GM18498 (cell line): Measurements from ENCODE around the gene PDCD6IP.
A peak's percentile ranks its signal among the peaks of the same experiment; 100 is the strongest.
"Not testable (repeated sequence)": the region's sequence is repeated elsewhere in the genome, so short reads cannot be mapped to it uniquely, and the experiment has no call there.

Experiments
- ATAC-seq: cut with Tn5 transposase; IDR thresholded peaks from one replicate; pipeline ENCODE4 v1.9.1; 2021; ENCODE audit warnings: mild to moderate bottlenecking, moderate library complexity; ENCODE audit not compliant: unreplicated experiment

PDCD6IP gene

DNA sequence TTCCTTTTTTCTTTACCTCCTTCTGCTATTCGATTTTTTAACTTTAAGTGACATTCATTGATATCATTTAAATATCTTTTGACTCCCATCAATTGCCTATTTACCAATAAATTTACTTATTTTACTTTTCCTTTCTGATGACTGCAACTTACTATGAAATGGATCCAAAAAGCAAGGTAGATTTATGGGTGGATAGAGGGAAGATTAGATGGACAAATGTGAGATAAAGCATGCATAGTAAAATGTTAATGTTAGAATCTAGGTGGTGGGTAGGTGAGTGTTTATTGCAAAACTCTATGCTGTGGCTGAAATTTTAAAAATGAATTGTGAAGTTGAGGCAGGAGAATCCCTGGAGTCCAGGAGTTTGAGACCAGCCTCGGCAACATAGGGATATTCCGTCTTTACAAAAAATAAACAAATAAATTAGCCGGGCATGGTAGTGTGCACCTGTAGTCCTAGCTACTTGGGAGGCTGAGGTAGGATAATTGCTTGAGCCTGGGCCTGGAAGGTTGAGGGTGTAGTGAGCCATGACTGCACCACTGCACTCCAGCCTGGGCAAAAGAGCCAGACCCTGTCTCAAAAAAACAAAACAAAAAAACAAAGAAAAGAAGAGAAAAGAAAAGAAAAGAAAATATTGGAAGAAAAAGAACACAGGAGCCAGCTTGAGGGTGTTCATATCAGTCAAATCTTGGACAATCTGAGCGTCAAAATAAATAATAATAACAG, 6.1 kb upstream of the PDCD6IP start:
- ATAC-seq = no peak

DNA sequence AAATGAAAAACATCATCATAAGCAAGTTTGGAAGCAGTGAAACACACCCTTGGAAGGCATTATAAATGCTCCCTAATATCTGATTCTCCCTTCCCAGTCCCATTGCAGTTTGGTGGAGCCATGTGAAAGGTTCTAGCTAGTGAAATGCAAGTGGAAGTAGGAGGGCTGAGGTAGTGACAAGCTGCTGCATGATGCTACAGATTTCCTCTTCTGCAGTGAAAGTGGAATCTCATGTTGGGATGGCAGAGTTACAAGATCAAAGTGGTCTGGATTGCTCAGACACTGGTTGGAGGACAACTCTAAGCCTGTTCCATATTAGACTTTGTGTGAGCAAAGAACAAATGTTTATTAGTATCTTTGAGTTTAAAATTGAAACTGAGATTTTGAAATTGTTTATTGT, 3.3 kb upstream of the PDCD6IP start:
- ATAC-seq = no peak

DNA sequence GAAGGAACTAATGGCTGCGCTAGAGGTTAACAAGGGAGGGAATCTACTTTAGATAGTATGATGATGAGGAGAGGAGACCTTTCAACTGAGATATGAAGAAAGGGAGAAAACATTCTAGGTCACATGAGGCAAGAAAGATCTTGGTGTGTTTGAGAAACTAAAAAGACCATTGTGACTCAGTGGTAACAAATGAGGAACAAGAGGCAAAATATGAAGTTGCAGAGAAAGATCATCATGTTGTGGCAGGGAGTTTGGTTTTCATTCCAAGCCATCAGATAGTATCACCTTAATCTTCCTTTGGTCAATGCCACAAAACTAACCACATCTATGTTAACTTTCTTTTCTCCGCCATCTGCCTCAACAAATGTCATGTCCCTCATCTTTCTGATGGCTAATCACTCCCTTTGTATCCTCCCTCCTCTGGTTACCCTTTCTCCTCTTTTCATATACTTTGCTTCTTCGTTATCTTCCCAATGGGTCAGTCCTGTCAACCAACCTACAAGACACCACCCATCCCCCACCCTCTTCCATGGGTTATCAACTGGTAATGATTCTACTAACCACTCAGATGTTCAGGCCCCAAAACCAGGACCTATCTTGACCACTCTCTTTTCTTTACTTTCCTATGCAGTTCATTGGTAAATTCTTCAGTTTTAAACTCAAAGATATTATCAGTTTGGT, 2.4 kb upstream of the PDCD6IP start:
- no peak for ATAC-seq

DNA sequence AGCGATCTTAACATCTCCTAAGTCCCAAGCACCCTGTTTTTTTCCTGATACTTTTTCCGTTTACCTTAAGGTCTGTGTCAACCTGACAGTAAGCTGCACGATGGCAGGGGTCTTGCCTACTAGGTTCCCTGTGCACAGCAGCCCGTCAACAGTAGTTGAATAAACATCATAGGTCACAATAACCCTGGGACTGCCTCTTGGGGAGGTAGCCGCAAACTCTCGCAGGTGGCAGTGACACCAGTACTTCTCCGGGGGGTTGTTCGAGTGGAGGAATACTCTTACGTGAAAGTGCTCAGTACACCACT, 365 bp upstream of the PDCD6IP start:
- peak; percentile 55 for ATAC-seq

DNA sequence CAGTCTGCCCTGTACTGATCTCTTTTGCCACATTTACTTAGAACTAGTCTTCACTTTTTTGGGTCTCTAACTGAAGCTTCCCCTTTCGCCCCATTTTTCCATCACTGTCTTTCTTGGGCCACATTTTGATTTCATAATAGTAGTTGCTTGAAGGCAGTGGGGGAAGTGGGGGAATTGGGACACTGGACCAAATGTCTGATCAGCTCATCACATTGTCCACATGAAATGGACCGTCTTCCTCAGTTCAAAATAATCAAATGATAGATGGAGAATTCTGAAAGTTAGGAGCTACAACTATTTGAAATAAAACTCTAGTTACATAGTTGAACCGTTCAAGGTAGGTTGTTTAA, 747 bp downstream of the PDCD6IP start:
- no peak for ATAC-seq

DNA sequence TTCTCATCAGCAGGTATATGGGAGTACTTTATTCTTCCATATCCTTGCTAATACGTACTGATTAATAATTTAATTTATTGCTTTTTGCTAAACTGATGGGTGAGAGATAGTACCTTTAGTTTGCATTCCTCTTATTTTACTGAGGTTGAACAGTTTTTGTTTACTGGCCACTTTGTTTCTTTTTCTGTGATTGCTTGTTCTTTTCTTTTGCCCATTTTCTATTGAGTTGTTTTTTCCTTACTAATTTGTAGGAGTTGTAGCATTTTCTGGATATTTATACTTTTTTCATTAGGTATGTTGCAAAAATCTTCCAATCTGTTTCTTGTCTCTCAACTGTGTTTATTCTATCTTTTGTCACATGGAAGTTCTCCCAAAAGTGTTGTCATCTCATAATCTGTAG, 4.8 kb downstream of the PDCD6IP start:
- ATAC-seq = no peak

DNA sequence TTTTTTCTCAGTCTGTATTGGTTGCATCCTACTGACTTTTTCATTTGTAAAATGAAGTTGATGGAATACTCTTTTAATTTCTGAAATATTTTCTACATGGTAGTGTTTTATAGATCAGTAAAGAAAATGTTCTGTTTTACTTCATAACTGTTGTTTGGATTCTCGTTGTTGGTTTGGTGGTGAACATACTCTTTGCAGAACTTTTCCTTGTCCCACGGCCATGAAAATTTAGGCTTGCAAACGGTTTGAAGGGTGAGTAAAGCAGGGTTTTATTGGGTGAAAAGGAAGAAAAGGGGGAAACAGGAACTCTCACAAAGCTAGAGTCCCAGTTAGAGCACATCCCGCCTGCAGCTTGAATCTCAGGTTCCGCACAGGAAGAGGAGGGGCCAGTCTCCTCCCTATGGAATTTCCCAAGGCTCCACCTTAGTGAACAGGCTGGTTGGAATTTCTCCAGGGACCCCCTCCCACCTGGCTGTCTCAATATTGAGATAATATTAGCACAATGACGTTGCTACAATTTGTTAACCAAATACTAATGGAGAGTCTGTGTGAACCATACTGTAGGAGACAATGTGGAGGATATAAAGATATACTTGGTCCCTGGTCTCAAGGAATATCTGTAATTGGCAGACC, 5.6 kb downstream of the PDCD6IP start:
- no peak for ATAC-seq

DNA sequence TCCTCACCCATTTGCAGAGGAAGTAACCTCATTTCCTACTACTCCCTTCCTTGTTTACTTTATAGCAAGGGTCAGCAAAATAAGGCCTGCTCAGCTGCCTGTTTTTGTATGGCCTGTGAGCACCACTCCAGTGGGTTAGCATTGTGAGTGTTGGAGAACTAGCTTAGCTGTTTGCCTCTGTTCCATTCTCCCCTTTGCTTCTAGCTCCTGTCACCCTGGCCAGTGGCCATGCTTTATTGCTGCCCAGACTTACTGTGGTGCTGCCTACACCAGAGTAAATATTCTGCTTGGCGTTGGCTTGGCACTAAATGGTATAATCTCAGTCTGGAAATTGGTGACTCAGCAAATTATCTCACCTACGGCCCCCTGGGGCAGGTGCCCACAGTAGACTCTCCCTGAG, 8.8 kb downstream of the PDCD6IP start:
- no peak for ATAC-seq

DNA sequence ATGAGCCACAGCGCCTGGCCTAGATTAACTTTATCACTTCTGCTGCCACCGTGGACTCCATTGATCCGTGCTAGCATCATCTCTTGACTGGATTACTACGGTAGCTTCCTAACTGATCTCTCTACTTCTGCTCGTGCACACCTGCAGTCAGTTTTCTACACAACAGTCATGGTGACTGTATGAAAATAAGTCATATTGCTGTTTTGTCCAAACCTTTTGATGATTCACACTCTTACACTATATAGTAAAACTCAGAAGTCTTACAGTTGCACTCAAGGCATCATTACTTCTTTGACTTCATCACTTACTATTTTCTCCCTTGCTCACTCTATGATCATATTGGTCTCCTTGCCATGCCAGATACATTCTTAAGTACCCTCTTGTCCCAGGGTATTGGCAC, 10.1 kb downstream of the PDCD6IP start:
- ATAC-seq = no peak

DNA sequence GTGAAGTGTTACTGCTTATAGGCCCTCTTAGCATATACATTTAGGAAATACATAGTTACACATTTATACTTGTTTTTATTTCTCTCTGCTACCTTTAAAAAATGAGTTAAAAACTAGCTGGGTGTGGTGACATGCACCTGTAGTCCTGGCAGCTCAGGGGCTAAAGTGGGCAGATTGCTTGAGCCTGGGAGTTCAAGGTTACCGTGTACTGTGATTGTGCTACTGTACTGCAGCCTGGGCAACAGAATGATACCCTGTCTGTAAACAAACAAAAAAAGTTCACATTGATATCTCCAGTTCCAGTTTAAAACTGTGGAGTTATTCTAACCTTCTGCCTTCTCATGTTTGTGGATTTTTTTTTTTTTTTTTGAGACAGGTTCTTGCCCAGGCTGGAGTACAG, 12.1 kb downstream of the PDCD6IP start:
- no peak for ATAC-seq

DNA sequence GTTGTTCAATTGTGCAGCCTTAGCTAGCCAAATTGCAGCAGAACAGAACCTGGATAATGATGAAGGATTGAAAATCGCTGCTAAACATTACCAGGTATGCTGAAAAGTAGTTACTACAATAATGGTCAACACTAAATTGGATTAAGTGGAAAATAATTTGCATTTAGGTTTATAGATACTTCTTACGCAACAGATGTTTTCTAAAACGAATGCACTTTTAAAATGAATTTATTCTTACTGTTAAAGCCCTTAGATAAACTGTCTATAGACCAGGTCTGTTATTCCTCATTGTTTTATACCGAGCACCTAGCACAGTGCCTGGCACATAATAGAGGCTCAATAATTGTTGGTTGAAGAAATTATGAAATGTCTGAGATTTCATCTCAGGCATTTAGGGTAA, 23.6 kb downstream of the PDCD6IP start:
- no peak for ATAC-seq

DNA sequence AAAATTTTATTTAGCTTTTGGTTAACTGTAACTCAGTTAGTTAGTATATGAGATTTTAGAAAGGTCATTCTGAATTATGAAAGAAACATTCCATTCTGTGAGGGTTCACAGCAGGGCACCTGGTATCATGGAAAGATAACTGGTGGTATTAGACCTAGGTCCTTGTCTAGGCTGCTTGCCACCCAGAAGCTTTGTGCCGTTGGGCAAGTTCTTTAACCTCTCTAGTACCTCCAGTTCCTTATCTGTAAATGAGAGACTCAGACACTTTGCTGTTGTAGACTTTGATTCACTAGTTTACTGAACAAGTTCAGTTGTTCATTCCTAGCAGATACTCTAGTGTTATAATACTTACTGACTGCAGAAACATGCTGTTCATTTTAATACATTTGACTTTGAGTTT, 25.4 kb downstream of the PDCD6IP start:
- no peak for ATAC-seq

DNA sequence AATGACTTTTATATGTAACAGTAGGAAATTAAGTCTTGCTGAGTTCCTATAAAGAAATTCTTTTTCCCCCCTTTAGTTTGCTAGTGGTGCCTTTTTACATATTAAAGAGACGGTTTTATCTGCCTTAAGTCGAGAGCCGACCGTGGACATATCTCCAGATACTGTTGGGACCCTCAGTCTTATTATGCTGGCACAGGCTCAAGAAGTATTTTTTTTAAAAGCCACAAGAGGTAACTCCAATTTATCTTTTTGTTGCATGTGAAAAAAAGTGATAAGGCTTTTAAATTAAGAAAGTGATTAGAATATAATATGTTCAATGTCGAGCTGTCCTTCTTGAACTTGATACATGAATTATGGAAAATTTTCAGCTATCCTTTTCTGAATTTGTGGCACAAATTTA, 26.7 kb downstream of the PDCD6IP start:
- ATAC-seq = no peak

DNA sequence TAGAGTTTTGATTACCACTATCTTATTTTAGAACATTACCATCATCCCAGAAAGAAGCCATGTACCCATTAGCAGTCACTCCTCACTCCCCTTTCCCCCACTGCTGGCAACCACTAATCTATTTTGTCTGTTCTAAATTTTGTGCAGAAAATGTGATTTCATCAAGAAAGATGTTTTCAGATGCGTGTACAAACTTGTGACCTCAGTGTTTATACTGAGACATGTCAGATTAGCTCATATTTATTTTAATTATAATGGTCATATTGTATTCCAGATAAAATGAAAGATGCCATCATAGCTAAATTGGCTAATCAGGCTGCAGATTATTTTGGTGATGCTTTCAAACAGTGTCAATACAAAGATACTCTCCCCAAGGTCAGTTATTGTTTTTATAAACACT, 27.8 kb downstream of the PDCD6IP start:
- no peak for ATAC-seq

DNA sequence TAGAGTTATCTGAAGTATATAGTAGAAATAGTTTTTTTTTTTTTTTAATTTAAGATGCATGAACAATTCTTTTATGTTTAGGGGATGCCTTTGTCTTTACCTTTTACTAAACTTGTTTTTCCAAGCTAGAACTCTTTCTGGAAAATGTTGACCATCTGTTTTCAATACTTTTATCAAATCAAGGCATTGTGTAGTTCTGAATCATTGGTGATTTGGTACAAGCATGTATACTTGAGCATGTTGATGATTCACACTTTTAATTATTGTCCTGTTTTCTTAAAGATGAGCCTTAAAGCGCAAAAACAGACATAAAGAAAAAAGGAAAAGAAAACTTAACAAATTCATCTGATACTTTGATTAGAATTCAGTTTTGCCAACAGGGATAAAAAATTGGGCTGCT, 28.3 kb downstream of the PDCD6IP start:
- no peak for ATAC-seq

DNA sequence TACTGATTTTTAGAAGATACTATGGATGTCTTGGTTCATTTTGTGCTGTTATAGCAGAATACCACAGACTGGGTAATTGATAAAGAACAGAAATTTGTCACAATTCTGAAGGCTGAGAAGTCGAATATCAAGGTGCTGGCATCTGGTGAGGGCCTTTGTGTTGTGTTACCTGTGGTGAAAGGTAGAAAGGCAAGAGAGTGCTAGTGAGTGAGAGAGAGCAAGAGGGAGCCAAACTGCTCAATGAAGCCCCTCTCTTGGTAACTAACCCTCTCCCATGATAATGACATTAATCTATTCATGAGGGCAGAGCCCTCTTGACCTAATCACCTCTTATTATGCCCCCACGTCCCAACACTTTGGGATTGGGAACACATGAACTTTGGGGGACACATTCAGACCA, 31.3 kb downstream of the PDCD6IP start:
- ATAC-seq = no peak

DNA sequence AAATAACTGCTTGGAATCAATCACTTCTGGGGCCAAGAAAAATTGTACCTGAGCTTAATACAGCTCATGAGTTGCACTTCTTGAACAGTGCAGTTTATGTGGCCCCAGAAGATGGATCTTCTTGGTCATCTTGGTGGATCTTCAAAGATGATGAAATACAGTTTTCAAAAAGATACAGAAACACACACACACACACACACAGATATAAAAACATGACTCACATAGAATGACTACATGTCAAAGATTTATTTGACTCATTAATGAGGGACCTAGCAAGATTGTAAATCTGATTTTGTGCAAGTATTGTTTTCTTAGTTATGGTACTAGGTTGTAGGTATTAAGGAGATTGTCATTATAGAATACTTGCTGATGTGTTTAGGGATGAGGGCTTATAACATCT, 32.6 kb downstream of the PDCD6IP start:
- ATAC-seq = no peak

DNA sequence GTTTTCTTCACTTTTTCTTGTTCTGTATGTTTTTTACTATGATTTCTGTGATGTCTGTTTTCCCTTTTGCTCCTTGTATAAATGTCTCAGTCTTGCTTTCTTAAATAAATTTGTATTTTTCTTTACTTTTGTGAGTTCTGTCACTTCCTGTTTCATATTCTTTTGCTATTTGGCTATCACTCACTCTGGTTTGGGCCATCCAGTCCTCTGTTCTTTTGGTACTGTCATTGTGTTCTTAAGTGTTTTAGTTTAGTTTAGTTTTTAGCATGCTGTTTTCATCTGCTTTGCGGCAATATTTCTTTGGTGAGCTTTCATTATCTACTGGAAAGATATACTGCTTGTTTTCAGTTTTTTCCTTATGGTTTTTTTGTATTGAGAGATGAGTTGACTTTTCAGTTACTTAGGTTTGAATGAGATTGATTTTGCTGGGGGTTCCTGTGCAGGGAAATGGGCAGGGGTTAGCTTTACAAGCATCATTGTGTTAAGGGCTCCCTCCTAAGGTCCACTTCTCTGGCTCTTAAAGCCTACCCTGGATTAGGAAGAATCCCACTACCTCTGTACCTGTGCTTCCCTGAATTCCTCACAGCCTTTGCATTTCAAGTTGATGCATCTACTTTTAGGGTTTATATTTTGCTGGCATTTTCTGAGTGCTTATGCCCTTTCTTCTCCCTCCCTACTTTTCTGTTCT, 35.1 kb downstream of the PDCD6IP start:
- ATAC-seq = peak; percentile 41

DNA sequence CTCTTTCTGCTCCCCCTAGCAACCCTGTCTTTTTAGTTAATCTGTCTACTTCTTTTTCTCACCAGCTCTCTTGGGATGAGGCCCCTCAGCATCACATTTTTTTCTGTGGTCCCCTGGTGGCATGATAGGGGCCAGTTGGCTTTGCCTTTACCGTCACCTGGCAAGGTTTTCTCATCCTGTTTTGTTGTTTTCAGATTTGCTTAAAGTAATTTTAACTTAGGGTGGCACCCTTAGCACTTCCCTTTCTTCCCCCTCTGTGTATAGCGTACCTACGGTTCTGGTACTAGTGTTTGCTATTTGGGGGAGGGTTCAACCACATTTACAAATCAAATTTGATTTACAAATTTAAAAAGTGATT, 35.6 kb downstream of the PDCD6IP start:
- peak; percentile 67 for ATAC-seq

DNA sequence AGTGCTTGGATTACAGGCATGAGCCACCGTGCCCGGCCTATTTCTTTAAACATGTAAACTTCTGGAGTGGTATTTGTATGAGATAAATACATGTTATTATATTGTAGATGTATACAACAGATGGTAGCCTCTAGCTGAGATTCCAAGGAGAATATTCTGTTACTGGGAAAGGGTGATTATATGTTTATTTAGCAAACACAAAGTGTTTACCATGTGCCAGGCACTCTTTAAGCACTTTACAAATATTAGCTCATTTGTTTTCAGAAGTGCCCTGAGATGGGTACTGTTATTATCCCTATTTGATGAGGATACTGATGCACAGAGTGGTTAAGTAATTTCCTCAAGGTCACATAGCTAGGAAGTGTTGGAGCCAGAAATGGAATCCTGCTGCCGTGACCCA, 38.8 kb downstream of the PDCD6IP start:
- ATAC-seq = not testable (repeated sequence)

DNA sequence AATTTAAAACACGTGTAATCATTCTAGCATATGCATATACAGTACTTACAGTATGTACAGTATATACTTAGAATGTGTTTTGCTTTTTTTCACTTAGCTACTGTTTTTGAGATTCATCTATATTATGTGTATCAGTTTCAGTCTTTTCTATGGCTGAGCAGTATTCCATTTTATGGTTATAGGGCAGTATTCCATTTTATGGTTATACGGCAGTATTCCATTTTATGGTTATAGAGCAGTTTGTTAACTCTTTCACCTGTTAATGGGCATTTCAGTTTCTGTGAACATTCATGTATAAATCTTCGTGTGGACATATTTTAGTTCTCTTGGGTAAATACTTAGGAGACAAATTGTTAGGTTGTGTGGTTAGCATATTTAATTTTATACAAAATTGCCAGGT, 40.9 kb downstream of the PDCD6IP start:
- ATAC-seq = no peak

DNA sequence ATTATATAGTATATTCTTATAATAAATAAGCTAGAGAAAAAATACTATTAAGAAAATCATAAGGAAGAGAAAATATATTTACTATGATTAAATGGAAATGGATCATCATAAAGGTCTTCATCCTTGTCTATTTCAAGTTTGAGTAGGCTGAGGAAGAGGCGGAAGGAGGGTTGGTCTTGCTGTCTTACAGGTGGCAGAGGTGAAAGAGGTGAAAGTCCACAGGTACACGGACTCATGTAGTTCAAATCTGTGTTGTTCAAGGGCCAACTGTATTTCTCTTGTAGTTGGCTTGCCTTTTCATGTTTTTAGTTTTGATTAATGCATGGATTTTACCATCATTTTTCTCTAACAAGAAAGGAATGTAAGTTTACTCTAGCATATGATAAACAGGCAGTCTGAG, 41.7 kb downstream of the PDCD6IP start:
- no peak for ATAC-seq
